HG02571 (cell line): ENCODE data around the gene TFAP2C.

Experiments
- ATAC-seq: cut with Tn5 transposase; IDR thresholded peaks from one replicate; pipeline ENCODE4 v1.9.1; 2021; ENCODE audit warnings: mild to moderate bottlenecking, moderate library complexity; ENCODE audit not compliant: unreplicated experiment

Gene TFAP2C

DNA sequence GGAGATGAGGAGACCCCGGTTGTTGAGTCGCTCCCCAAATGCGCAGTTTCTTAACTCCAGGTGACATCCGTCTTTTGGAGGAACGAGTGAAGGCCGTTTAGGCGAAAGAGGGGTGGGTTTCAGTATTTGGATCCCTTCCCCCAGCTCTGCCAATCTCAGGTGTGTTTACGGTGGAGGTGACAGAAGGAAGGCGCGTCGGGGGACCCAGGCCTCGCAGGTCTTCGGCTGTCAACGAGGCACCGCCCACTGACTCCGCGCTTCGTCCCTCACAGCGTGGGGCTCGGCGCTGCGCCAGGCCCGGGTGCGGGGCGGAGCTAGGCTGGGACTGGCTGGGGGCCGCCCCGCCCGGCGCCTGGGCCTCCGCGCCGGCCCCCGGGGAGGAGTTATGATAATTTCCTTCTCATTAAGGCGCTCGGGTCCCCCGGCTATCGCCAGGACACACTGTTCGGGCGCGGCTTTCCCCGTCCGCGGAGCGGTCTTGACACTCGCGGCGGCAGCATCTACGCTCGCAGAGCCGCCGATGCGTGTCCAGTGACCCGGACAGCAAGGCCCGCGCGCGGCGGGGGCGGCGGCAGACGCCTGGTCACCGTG lies at the start of gene TFAP2C:
TFAP2C (plus strand) TSS at position 434 of the 591 bp plus-strand sequence. CDS start 239 bp downstream, outside the sequence.
- no peak for ATAC-seq

DNA sequence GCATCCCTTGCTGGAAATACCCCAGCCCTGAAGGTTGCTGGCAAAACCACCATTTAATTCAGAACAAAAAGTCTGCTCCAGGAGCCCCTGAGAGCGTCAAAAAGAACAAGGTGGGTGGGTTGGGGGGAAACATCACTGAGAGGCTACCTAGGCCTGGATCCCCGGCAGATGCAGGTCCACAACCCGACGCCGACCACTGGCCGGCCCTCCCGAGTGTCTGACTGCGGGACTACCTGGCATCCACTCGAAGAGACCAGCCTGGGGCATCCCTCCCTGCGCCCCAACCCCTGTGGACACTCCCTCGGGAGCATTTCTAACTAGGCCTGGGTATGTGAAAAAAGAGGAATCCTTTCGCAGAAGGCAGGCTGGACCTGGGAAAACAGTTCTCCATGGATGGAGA lies 48.9 kb upstream of the TFAP2C start:
- ATAC-seq, result no peak

DNA sequence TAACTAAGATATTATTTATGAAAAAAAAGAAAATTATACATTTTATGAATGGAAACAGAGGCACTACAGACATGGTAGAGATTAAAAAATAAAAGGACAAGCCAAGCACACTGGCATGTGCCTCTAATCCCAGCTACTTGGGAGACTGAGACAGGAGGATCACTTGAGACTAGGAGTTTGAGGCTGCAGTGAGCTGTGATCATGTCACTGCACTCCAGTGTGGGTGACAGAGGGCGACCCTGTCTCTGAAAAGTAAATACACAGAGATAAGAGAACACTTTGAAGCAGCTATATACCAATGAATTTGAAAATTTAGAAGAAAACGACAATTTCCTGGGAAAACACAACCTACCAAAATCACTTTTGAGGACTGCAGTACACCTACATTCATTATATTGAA lies 47.4 kb upstream of the TFAP2C start:
- ATAC-seq, result no peak

DNA sequence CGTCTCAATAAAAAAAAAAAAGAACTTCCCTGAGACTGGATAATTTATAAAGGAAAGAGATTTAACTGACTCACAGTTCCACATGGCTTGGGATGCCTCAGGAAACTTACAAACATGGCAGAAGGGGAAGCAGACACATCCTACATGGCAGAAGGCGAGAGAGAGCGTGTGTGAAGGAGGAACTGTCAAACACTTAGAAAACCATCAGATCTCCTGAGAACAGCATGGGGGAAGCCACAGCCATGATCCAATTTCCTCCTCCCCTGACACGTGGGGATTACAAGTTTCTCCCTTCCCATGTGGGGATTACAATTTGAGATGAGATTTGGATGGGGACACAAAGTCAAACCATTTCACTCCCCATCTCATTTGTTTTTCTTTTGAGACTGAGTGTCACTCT lies 46.6 kb upstream of the TFAP2C start:
- ATAC-seq, result no peak

DNA sequence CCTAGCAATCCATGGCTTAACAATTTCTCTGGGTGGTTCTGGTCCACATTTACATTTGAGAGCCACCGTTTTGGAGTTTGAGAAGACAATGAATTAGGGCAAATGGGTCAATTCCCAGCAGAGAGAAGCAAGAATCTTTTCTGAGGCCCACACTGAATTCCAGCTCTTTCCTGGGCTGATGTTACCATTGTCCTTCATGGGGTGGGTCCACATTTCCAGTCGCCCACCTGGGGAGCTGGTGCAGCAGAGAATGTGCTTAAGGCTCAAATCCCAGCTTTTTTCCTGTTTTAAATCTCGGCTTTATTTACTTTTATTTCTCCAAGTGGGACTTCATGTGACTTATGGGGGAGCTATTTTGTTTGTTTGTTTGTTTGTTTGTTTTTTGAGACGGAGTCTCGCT lies 44.2 kb upstream of the TFAP2C start:
- no peak for ATAC-seq

DNA sequence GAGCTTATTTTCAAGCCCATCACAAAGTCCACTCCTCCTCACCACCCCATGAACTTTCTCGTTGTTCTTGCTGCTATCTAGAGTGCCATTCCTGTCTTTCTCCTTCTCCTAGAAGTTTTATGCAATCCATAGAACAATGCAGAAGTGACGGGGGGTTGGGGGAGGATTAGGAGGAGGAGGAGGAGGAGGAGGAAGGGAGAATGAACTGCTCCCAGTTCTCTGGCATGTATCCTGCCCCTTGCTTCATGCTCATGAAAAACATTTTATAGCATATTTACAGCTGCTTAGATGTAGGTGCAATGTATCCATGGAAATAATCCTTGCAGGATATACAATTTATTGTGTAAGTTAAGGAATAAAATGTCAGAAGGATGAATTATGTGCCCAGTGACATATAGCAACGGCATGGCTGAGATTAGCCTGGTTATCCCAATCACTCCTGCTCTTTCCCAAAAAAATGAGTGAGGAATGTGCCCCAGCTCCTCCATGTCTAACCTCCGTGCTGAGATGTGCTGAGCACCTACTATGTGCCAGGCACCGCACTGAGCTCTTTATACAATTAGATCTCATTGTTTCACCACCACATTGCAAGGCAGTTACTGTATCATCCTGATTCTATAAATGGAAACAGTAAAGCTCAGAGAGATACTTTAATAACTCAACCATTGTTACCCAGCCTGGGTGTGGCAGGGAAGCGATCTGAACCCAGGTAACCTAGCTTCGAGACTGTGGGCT lies 41.6 kb upstream of the TFAP2C start:
- no peak for ATAC-seq

DNA sequence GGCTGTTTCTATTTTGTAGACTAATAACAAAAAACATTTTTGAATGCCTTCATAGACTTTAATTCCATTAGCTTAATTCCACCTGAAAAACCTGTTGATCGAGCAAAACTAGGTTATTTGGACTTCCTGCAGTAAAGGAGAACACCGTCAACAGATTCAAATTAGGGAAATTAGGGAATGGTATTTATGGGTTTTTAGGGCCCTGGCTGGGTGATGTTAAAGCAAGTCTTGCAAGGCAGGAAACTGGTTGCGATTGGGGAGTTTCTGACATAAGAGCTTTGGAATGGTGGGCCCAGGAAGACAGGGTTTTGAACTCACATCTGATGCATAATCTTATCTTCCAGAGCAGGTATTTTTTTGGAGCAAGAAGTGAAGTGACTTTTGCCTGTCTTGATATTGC lies 40.1 kb upstream of the TFAP2C start:
- no peak for ATAC-seq

DNA sequence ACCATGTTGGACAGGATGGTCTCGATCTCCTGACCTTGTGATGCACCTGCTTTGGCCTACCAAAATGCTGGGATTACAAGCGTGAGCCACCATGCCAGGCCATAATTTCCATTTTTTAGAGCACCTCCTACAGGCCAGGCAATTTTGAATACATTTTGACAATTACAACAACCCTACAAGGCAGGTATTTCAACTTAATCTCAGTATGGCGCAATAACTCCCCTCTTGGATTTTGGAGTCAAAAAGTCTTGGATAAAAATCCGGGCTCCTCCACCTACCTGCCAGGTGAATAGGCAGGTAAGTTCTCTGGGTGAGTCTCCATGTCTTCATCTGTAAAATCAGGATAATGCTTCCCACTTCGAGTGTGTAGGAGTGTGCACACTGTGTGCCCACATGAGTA lies 39.5 kb upstream of the TFAP2C start:
- no peak for ATAC-seq

DNA sequence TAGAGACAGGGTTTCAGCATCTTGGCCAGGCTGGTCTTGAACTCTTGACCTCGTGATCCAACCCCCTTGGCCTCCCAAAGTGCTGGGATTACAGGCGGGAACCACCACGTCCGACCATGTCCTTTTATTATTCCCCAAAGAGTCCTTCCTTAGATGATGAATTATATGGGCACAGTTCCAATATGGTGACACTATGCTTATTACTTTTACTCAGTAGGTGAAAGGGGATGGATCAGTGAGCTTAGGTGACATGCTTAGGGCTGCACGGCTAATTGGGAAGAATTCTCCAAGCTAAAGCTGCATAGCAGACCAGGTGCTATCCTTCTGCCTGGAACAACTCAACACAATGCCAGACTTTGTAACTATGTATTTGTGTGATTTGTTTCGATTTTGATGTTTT lies 38.2 kb upstream of the TFAP2C start:
- no peak for ATAC-seq

DNA sequence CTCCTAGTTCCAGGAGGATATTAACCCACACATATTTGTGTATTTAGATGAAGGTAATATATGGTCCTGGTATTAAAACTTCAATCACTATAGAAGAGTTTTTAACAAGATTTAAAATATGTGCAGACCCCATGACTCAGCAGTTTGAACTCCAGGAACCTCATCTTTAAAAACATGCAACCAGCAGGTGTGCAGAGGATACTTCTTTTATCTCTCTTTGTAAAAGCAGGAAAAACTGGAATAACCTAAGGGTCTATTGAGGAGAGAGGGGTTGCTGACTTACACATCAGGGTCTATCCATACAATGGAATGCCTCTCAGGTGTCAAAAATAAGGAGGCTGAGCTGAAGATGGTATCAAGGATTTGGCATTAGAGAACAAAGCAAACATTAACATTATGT lies 36.9 kb upstream of the TFAP2C start:
- ATAC-seq, result no peak

DNA sequence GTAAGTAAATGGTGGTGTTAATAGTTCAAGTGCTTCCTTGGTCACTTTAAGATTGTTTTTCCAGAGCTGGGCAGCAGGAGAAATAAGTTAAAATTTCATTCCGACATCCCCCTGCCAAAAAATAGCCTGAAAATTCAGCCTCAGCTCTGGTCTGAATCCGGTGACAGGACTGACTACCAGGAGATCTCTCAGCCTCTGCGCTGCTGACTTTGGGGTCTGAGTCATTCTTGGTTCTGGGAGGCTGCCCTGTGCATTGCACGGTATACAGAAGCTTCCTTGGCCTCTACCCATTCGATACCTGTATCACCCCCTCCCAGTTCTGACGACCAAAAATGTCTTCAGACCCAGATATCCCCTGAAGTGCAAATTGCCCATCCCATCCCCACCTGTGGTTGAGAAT lies 36.3 kb upstream of the TFAP2C start:
- ATAC-seq, result no peak

DNA sequence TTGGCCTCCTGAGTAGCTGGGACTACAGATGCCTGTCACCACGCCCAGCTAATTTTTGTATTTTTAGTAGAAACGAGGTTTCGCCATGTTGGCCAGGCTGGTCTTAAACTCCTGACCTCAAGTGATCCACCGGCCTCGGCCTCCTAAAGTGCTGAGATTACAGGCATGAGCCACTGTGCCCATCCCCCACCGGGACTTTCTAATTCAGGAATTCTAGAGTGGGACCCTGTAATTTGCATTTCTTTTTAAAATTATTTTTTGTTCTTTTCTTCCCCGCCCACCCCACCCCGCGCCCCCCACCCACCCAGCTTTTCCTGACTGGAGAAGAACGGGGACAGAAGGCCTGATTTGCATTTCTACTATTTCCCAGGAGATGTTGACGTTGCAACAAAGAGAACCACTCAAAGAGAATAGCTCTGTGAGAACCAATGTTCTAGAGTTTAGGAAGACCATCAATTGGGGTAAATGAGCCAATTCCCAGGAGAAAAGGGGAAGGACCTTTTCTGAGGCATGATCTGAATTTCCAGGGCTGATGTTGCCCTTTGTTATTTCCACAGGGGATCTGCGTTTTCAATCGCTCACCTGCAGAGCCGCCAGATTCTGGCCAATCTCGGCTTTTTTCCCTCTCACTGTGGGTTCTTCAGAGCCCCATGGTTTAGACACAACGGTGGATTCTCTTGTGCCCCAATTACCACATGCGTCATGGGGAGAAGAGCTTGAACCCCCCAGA lies 33.2 kb upstream of the TFAP2C start:
- ATAC-seq, result no peak

DNA sequence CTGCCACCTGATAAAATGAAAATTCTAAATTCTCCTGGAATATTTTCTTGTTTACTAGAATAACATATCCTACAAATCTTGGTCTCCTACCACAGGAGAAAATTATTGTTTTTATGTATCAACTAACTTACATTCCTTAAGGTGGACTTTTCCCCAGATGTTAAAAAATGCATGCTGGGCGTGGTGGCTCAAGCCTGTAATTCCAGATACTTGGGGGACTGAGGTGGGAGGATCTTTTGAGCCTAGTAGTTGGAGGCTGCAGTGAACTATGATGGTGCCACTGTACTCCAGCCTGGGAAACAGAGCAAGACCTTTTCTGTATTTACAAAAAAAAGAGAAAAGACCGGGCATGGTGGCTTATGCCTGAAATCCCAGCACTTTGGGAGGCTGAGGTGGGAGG lies 27.9 kb upstream of the TFAP2C start:
- ATAC-seq, result no peak

DNA sequence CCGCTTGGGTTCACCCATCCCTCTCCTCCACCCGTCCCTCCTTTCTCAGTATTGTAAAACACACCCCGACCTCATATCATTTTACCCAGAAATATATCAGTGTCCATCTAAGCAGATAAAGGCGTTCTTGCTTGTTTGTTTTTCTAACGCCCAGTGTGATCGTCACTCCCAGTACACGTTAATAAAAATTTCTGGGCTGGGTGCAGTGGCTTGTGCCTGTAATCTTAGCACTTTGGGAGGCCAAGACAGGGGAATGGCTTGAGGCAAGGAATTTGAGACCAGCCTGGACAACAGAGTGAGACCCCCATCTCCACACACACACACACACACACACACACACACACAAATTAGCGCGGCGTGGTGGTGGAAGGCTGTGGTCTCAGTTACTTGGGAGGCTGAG lies 24.4 kb upstream of the TFAP2C start:
- no peak for ATAC-seq

DNA sequence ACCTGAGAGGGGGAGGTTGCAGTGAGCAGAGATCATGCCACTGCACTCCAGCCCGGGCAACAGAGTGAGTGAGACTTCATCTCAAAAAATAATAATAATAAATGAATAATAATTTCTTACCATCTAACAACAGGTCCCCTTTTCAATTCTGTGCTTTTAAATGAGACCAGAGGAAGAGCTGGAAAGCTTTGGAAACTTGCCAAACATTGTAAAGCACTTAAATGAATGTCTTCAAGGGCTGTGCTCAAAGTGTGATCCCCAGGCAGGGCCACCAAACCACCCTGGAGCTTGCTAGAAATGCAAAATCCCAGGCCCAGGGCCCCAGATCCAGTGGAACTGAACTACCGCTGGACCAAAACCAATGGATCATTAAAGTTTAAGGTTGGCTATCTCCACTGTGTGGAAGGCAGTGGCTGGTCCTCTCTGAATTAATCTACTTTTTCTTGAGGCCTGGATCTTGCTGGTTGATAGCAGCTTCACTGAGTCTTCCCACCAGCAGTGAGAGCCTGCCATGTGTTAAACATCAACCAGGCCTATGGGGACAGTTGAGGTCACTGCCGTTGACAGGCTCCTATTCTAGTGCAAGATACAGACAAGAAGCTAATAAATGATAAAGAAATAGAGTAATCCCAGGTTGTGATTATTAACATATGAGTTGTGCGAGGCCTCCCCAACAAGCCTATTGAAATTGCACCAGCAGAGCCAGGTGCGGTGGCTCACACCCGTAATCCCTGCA lies 23.7 kb upstream of the TFAP2C start:
- no peak for ATAC-seq

DNA sequence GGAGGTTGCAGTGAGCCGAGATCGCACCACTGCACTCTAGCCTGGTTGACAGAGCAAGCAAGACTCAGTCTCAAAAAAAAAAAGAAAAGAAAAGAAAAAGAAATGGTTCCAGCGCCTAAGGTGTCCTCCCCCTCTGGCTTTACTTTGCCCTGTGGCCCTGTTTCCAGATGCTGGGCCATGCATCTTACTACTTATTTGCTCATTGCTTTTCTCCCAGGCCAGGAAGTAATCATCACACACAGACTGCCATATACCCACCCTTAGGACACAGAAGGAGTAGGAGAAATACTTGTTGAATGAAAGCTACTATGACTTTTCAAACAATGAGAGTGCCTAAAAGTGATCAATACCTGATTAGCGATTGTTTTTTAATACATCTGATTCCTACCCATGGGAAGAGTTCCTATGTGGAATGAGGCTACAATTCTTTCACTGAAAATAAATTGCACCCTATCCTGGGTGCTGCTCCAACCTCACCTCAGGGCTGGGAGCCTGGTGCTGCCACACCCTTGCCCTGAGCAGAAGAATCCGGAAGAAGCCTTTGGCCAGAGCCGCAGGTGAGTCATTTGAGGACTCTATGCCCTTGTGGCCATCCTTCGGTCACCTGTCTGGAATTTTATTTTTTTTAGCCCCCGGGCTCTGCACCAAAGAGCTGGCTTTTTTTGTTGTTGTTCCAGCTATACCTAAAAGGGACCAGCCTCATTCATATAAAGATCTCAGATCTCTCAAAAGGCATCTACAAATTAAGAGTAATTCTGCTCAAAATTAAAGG lies 22.7 kb upstream of the TFAP2C start:
- ATAC-seq, result no peak

DNA sequence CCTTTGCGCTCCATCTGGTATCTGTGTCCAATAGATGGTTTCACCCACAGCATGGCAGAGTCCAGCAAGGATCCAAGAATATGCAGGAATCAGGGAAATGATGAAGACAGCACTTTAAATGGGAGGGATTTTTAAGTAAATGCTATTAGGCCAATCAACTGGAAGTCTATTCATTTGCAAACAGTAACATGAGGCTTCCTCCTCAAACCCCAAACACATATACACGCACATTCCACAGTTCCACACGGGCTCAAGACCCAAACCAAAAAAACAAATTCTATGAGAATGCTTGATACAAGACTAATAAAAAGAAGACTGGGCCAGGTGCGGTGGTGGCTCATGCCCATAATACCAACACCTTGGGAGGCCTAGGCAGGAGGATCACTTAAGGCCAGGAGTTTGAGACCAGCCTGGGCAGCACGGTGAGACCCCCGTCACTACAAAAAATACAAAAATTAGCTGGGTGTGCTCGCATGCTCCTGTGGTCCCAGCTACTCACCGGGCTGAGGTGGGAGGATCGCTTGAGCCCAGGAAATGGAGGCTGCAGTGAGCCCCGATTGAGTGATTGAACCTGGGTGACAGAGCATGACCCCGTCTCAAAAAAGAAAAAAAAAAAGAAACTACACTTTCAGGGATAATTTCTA lies 21.9 kb upstream of the TFAP2C start:
- ATAC-seq, result no peak

DNA sequence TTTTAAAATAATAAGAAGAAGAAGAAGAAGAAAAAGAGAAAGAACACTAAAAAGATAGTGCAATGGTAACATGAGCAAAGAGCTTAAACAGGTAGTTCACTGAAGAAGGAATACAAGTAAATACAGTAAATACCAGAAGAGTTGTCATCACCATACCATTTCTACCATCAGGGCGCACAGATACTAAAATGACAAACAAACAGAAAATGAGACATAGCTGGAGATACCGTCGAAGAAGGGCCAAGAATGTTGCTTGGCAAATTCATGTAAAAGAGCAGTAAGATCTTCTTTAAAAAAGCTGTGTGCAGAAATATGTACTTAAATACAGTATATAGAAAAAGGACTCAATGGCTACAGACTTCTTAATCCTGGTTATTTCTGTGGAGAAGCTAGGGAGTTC lies 20.7 kb upstream of the TFAP2C start:
- no peak for ATAC-seq

DNA sequence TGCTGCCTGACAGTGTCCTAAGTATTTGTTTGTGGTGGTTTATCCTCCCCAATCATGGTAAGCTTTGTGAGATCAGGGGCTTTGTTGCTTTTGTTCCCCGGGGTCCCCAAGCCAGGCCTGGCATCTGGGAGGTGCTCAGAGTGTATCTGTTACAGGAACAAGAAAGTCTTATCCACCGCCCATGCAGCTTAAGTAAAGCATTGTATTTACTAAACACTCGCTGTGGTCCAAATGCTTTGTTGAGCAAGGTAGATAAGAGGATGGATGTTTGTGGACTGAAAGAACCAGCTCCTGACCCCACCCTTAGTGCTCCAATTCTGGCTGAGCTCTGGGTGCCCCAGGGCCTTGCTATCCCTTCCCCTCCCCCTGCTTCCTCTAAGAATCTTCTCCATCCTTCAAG lies 19.8 kb upstream of the TFAP2C start:
- ATAC-seq, result no peak

DNA sequence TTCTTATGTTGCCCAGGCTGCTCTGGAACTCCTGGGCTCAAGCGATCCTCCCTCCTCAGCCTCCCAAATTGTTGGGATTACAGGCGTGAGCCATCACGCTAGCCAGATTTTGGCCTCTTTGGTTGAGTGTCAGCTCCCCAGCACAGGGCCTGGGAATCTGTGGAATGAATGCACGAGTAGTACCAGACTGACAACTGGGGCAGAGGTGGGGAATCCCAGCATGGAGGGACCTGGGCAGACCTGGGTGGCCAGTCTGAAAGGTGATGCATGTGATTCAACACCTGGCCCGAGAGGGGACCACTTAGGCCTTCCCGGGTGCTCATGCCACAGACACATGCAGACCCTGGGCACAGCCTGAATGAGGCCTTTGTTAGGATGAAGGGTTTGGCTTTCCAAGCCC lies 19.0 kb upstream of the TFAP2C start:
- no peak for ATAC-seq
